Fibroblast of skin of right quadriceps (primary cell): ENCODE results near the gene PDIA3.
A peak's percentile ranks its signal among the peaks of the same experiment; 100 is the strongest.
"Not testable (repeated sequence)": the region's sequence is repeated elsewhere in the genome, so short reads cannot be mapped to it uniquely, and the experiment has no call there.

Experiments used
- DNase-seq: peaks from one replicate; pipeline ENCODE4 v3.0.0-alpha.2; 2013

PDIA3 gene

DNA sequence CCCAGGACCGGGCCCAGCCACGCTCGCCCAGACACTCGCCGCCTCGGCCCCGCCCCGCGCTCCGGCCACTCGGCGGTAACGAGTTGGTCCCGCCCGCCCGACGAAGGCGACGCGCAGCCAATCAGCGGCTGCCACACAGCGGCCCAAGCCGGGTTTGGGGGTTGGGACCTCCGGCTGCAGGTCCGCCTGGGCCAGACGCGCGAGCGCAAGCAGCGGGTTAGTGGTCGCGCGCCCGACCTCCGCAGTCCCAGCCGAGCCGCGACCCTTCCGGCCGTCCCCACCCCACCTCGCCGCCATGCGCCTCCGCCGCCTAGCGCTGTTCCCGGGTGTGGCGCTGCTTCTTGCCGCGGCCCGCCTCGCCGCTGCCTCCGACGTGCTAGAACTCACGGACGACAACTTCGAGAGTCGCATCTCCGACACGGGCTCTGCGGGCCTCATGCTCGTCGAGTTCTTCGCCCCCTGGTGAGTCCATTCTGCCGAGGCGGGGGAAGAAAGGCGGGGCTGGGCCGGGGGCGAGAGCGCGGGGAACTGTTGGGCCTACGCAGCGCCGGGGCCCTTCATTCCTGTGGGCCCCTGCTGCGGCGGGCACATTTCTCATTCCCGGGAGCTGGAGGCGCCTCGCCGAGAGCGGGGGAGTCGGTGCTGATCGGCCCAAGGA lies at the start of gene PDIA3:
PDIA3 (plus strand) TSS at position 194 of the 658 bp plus-strand sequence; CDS start at position 296, 102 bp downstream.
- DNase-seq, result peak; percentile 91

DNA sequence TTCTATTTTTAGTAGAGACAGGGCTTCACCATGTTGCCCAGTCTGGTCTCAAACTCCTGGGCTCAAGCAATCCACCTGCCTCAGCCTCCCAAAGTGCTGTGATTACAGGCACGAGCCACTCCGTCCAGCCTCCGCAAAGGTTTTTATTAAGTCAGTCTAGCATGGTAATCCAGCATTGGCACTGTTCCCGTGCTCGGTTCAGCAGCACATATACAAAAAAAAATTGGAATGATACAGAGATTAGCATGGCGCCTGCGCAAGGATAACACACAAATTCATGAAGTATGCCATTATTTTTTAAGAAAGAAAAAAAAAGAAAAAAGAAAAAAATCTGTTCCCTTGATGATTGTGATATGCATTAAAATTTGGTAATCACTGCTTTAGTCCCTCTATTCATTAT lies 44.1 kb upstream of the PDIA3 start:
- DNase-seq, result no peak

DNA sequence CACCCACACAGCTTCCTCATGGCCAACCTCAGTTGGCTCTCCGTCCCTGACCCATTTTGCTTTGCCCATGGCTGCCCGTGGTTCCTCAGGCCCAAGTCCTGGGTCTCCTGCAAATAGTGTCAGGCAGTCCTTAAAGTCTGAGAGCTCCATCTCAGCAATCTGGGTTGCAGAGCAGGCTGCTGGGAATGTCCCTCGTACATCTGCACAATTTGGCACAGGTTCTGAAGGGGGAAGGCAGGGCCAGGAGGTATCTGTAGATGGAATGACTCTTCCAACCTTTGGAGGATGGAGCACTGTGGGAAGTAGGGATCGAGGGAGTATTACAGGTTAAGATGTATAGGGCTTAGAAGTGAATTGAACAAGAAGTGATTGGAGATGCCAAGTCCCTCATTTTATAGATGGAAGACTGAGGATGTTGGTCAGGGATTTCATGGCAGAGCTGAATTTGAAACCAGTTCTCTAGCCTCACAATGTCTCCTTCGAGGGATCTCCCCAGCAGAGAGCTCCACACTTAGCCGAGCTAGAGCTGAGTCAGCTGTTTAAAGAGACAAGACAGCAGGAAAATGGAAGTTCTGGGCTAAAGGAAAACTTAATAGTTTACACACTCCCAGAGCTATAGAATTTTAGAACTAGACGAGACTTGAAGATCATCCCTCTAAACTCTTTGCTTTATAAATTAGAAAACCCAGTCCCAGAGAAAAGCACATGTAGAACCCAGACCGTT lies 43.4 kb upstream of the PDIA3 start:
- DNase-seq, result no peak

DNA sequence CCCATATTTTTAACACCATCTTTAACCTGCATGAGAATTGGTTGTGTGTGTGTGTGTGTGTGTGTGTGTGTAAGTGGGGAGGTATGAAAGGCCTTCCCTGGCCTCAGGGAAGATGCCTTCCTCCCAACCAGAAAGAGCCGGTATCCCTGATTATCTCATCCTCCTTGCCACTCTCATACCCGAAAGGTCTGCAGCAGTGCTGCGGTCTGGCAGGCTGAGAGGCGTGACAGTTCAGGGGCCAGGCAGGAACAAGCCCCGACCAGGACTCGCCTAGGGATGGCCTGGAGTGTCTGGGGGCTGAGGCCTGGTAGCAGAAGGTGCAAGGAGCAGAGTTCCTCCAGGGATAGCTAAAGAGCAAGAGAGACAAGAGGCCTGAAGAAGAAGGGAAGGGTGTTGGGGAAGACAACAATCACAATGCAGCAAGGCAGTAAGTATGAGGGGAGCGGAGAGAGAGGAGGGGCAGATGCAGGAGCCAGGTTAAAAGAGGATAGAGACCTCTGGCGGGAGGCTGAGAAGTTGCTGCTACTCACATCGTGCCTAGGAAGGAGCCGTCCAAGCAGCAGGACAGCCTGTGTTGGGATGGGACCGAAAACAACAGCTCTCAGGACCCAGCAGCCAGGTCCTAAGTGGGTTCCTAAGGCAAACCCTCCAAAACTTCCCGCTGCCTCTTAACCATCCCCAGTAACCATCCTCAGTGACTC lies 35.7 kb upstream of the PDIA3 start:
- DNase-seq, result not testable (repeated sequence)

DNA sequence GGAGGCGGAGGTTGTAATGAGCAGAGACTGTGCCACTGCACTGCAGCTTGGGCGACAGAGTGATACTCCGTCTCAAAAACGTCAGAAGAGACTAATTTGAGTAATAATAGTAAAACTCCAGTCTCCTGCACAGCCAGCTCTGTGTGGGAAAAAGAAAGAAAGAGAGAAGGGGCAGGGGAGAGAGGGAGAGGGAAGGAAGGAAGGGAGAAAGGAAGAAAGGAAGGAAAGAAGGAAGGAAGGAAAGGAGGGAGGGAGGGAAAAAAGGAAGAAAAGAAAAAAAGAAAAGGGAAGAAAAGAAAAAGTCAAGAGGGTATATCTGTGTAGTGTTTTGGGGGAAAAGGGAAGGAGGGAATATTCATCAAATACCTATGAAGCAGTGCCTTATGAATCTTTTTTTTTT lies 23.1 kb upstream of the PDIA3 start:
- no peak for DNase-seq

DNA sequence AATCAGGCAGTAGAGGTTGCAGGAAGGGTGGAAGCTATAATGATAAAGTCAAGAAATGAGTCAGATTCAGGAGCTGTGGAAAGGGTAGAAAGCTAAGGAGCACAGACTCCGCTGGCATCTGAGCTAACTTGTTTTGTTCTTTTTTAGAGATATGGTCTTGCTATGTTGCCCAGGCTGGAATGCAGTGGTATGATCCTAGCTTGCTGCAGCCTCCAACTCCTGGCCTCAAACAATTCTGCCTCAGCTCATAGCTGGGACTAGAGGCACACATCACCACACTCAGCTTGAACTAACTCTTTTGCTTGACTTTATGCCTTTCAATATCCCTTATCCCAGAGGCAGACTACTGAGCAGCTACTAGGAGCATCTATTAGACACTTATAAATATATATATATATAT lies 19.9 kb upstream of the PDIA3 start:
- DNase-seq, result not testable (repeated sequence)

DNA sequence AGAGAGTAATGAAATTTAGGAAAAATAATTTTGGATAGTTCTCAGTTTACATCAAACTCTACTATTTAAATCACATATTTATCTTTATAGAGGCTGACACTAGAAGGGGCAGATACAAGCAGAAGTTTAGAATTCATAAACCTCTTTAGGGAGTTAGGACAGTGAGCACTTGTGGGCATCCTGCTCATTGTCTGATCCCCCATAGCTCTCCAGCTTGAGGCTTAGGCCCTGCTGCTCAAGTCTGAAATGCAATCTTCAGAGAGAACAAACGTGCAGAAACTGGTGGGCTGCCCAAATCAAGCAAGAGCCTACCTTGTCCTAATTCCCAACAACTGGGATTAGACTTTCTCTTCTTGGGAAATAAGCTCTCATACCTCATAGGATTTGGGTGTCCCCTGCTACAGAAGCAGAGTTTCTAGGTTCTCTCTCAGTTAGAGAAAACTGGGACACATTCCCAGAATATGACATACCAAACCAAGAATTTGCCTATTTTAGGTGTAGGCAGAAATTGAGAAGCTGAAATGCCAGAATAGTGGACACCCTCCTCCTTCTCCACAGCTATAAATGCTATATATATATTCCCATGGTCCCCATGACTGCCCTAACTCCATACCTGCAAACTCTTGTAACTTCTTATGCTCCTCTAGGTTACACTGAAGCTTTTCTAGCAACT lies 18.0 kb upstream of the PDIA3 start:
- DNase-seq, result peak; percentile 55

DNA sequence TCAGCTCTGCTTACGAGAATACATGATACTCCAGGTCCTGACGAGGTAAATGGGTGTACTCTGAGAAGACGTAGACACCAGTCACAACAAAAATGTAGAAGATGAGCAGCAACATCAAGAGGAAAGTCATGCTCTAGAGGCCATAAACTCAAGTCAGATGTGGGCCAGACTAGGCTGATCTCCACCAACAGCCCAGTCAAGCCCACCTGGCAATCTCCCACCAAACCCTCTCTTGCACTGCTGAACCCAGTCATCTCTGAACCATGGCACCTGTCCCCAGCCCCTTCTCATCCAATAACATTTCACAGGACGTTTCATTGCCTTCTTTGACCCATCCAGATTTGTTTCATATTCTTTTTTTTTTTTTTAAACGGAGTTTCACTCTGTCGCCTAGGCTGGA lies 10.8 kb upstream of the PDIA3 start:
- no peak for DNase-seq

DNA sequence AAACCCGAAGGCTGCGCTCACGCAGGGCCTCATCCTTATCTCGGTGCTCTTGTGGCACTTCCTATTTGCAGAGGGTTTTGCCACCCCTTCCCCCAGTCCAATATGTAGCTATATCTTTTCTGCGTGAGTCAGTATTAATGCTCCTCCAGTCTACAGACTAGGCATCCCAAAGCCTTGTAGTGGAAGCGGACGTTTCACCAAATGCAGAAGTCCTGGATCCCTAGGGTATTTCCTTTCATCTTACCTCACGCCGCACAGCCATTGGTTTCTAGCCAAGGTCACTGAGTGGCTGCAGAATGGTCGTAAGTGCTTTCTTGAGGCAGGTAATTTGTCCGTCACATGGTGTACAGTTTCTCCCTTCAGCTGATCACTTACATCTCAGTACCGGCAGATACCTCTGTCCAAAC lies 668 bp downstream of the PDIA3 start:
- peak; percentile 45 for DNase-seq

DNA sequence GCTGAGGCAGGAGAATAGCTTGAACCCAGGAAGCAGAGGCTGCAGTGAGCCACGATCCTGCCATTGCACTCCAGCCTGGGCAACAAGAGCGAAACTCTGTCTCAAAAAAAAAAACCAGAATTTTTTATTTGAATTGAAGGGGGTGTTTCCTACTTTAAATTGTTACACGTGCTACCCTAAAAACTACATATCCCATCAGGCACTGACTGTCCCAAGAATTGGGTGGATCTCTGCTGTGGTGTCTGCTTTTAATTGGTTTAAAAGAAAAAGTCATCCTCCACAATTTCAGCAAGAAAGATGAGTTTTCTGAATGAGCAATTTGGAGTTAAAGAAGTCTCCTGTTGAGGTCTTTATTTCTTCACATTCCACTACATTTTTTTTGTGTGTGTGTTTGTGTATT lies 2.1 kb downstream of the PDIA3 start:
- DNase-seq, result peak; percentile 13

DNA sequence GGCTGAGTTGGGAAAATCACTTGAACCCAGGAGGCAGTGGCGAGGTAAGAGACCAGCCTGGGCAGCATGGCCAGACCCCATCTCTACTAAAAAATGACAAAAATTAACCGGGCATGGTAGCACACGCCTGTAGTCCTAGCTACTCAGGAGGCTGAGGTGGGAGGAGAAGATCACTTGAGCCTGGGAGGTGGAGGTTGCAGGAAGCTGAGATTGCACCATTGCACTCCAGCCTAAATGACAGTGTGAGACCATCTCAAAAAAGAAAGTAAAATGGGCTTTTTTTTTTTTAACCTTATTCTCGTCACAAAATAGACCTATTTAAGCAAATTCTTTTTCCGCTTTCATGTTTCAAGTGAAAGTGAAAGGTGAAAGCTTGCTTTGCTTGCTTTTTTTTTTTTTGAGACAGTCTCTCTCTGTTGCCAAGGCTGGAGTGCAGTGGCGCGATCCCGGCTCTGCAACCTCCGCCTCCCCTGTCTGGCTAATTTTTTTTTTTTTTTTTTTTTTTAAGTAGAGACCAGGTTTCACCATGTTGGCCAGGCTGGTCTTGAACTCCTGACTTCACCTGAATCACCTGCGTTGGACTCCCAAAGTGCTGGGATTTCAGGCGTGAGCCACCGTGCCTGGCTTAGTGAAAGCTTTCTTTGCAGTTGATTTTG lies 3.6 kb downstream of the PDIA3 start:
- DNase-seq, result no peak

DNA sequence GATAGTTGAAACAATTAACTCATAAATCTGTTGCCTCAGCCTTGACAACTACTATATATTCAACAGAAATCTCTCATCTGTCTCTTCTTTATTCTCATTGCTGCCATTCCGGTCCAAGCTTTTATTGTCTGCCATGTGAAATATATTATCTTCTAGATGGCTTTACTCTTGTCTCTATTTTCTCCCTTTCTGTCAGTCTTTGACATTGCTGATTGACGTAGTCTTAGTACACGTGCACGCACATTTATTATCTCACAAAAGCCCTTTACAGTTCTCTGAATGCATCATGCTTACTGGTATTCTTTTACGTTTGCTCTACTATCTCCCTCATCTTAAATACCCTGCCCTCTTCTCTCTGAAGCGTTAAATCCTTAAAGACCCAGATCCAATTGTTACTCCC lies 5.6 kb downstream of the PDIA3 start:
- no peak for DNase-seq

DNA sequence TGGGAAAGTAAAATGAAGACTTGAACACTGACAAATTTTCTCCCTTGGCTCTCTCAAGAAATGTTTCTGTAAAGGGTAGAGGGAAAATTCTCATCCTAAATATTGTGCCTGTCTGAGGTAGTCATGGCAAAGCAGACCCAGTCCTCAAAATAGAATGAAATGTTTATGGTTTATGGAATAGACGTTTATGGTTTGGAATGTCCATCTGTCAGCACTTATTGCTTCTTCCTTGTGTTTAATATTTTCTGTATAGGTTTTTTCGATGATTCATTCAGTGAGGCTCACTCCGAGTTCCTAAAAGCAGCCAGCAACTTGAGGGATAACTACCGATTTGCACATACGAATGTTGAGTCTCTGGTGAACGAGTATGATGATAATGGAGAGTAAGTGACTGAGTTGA lies 16.6 kb downstream of the PDIA3 start:
- DNase-seq, result peak; percentile 81

DNA sequence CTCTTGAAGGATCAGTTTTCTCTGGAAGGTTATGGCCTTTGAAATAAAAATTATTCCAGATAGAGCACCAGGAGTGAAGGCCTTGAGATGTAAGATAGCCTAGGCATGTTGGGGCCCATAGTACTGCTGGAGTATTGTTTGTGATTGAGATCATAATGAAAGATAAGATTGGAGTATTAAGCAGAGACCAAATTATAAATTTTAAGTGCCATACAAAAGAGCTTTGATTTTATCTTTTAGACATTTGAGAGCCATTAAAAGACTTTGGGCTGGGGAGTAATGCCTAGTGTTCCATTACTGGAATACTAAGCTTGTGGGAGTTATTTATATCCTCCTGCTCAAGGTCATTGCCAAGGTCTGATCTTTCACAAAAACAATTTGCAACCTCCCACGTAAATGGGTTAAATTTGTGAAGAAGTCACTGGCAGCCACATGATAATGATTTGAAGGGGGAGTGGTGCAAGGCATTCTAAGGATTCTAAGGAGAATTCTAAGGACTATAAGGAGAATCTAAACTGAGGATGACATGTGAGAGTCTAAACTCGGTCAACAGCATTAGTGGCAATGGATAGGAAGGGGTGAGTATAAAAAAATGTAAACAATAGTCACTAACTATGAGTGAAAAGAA lies 17.7 kb downstream of the PDIA3 start:
- DNase-seq, result peak; percentile 22

DNA sequence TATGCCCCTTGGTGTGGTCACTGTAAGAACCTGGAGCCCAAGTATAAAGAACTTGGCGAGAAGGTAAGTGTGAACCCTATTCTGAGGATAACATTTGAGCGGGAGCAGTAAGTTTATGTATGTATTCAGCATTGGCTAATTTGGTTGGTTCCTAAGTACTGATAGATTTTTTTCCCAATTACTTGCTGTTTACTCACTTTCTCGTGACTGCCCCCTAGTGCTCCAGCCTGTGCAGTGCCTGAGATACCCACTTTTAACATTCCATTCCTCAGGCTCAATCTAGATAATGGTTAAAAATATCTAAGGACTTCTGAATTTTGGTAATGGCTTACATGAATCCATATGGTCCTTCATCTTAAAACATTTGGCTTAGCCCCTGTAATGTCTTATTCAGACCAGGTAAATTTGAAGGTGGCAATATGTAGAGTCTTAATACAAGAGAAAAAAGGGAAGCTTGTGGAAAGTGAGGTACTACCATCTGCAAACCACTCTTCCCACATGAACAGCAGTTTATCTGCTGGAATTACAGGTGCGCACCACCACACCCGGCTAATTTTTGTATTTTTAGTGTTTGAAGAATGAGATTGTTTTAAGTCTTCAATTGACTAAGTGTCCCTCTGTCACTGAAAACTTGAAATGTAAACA lies 23.5 kb downstream of the PDIA3 start:
- peak; percentile 59 for DNase-seq

DNA sequence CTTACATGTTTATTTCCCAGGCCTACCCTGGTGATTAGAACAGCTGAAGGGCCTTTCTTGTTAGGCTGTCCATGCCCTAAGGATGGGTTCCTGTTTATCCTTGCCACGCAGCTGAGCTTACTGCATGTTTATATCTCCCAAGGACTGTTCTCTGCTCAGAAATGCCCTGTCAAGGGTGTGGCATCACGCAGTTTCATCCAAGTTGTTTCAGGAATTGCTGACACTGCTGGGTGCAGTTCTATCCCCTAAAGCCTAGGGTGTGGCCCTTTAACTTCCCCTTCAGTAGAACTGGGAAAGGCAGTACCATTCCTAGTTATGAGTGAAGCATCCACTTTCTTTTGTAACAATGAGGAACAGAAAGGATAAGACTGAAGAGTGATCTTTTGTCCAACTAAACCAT lies 25.6 kb downstream of the PDIA3 start:
- no peak for DNase-seq

DNA sequence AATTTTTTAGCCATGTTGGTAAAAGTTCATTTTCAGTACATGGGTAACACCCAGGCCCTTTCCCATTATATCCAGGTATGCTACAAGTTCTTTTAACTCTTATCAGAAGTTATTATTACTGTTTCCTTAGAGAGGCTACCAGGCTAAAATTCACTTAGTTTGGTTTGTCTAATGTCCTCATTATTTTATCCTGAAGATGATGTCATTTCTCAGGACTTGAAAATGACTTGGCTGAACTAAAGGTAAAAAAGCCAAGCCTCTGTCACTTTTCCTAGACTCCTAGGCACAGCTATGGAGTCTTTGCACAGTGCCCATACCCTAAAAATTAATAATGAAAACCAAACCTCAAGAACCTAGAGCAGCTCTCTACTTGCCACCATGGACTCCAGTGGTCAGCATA lies 26.4 kb downstream of the PDIA3 start:
- DNase-seq, result no peak

DNA sequence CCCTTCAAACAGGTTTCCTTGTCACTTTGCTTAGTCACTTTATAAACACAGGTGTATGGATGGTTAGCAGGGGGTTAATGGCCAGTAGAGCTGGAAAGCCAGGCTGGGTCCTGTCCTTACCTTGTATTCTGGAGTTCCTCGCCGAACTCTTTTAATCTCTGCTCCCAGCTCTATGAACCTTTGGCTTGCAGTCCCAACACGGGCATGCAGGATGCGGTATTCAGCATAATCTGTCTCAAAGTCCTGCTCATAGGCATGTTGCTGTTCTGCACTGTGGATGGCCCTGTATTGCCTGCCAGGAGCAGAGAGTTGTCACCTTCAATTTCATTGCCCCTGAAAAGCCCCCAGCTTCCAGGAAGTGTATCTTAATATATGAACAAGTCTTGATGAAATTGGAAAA lies 27.8 kb downstream of the PDIA3 start:
- no peak for DNase-seq

DNA sequence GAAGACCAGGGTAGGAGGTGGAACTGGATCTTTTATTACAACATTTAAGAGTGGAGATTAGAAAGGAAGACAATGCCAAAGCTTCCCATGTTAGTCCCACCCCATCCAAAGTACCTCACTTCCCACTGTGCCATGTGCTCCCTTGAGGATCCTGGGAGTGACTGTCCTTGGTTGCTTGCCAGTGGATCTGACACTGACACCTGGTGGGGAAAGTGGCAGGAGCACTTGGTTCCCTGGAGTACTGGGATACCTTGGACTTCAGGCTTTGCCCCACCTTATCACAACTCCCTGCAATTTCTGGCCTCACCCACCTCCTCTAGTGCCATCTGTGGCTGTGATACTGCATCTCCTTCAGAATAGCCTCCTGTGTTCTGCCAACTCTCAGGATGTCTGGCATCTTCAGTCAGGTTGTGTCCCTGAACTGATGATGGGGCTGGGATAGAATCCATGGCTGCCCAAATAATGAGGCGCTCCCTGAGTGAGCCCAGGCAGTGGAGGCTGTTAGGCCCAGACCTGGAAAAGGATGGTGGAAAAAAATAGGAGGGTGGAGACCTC lies 29.2 kb downstream of the PDIA3 start:
- peak; percentile 58 for DNase-seq

DNA sequence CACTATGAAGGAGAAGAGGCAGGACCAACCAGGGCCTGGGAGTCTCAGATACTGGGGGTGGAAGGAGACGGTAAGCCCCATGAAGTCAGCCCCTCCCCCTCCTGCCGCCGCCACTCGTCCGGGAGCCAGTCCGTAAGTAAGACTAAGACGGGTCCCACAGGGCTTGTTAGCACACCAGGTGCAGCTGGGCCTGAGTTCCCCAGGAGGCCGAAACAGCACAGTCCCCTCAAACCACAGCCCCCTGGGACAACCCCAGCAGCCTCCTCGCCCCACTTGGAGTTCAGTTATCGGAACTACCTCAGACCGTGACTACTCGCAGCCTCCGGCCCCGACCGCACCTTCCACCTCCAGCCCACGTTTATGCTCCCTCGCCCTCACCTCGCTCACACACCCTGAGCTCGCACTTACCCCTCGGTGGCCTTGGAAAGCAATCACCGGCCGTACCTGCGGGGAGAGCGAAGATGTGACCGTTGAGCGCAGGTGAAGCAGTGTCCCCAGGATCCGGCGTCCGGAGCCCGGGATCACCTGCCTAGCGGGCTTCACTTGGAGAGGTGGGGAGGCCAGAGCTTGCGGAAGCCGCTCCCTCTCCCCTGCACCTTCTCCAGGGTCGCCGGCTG lies 30.0 kb downstream of the PDIA3 start:
- DNase-seq, result no peak

DNA sequence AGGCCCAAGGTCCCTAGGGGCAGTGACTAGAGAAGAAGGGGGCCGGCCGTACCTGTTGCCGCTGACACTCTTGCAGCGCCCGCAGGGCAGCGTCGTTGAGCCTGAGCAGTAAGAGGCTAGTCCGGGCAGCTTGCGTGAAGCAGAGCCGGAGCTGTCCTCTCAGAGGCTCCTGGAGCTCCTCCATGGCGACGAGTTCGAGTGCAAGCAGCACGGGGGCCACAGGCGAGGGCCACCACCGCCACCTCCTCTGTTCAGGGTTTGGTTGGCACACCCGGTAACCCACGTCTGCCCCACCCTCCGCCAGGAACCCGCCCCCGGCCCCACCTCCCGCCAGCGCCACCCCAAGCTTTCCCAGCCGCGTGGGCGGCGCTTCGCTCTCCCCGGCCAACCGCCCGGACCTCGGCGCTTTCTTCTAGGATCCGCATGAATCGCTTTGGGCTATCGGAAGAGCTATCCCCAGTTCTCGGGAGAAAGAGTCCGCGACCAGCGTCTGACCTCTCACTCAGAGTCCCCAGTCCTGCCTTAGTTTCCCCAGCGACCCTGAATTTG lies 30.6 kb downstream of the PDIA3 start, which contains the start of gene ELL3:
ELL3 (minus strand) TSS at position 249 of the 549 bp plus-strand sequence; CDS start at position 184, 65 bp downstream.
- no peak for DNase-seq
